Activated CD4-positive, alpha-beta T cell treated with anti-CD3 and anti-CD28 coated beads, Interleukin-2, amount 10 ng/mL, durations not matched to agents 24 days and 14 days (primary cell): ENCODE results near the gene GUCY1A1. TPM values are rescaled to one million over a fixed set of nuclear protein-coding genes. Genes with fewer than 3 reads are reported as not detected.

Experiments used
- DNase-seq: peaks from one replicate; pipeline ENCODE4 v3.0.0; 2022
- H3K27ac Mint-ChIP-seq: one replicate; pipeline ENCODE4 v1.8.0; 2022; ENCODE audit warnings: mild to moderate bottlenecking, mixed read lengths
- H3K27me3 Mint-ChIP-seq: one replicate; pipeline ENCODE4 v1.8.0; 2022; ENCODE audit warnings: mixed read lengths
- H3K36me3 Mint-ChIP-seq: one replicate; pipeline ENCODE4 v1.8.0; 2022; ENCODE audit warnings: low read depth, mild to moderate bottlenecking, mixed read lengths
- H3K4me1 Mint-ChIP-seq: one replicate; pipeline ENCODE4 v1.8.0; 2021; ENCODE audit warnings: mixed read lengths
- H3K4me3 Mint-ChIP-seq: one replicate; pipeline ENCODE4 v1.8.0; 2022; ENCODE audit warnings: mild to moderate bottlenecking, moderate library complexity, mixed read lengths
- H3K9me3 Mint-ChIP-seq: one replicate; pipeline ENCODE4 v1.8.0; 2021; ENCODE audit warnings: mixed read lengths
- intact Hi-C: fragments of 100-400 bp; cut with micrococcal nuclease; formaldehyde crosslinking; loops from one replicate; pipeline ENCODE4 v1.15.1; 2023
- total RNA-seq: library from RNA; stranded (reverse); gene quantifications from 2 replicates; pipeline ENCODE4 v1.2.3, GENCODE V29; 2022

Gene GUCY1A1
- total RNA-seq, 1 donor from 2014 or later: not detected

GRCh38 chr4:155690044-155690837, 23.6 kb downstream of the GUCY1A1 start:
- DNase-seq: peak; percentile 13
- intact Hi-C loops: no loop called here
- Mint-ChIP-seq H3K4me1 (no peaks in the 10 kb centered on the region), H3K36me3 (no peaks in the 10 kb centered on the region), H3K4me3 (no peak overlapping the region), H3K27me3 (peaks cover 8% of the 10 kb centered on the region), H3K9me3 (no peaks in the 10 kb centered on the region), H3K27ac (no peak overlapping the region)

GRCh38 chr4:155692361-155692760, 25.7 kb downstream of the GUCY1A1 start:
- no peak for DNase-seq
- intact Hi-C loops: no loop called here
- no peak overlapping the region for H3K27ac Mint-ChIP-seq
- no peaks in the 10 kb centered on the region for H3K4me1 Mint-ChIP-seq
- H3K27me3 Mint-ChIP-seq: peaks cover 12% of the 10 kb centered on the region
- H3K4me3 Mint-ChIP-seq: no peak overlapping the region
- no peaks in the 10 kb centered on the region for H3K36me3 Mint-ChIP-seq
- no peaks in the 10 kb centered on the region for H3K9me3 Mint-ChIP-seq

- no peak overlapping the region for H3K4me3 Mint-ChIP-seq
- intact Hi-C loops: no loop called here
- no peaks in the 10 kb centered on the region for H3K36me3 Mint-ChIP-seq
- no peak overlapping the region for H3K27ac Mint-ChIP-seq
- DNase-seq: no peak
- no peaks in the 10 kb centered on the region for H3K4me1 Mint-ChIP-seq
- peaks cover 12% of the 10 kb centered on the region for H3K27me3 Mint-ChIP-seq
- H3K9me3 Mint-ChIP-seq: peaks cover 3% of the 10 kb centered on the region
Measured at GRCh38 chr4:155693015-155693663, 26.5 kb downstream of the GUCY1A1 start.

GRCh38 chr4:155694100-155694785, 27.6 kb downstream of the GUCY1A1 start:
- Mint-ChIP-seq H3K27ac (no peak overlapping the region), H3K4me1 (no peaks in the 10 kb centered on the region), H3K4me3 (no peak overlapping the region), H3K27me3 (peaks cover 12% of the 10 kb centered on the region), H3K9me3 (peaks cover 3% of the 10 kb centered on the region), H3K36me3 (no peaks in the 10 kb centered on the region)
- no peak for DNase-seq
- intact Hi-C loops: no loop called here

GRCh38 chr4:155696226-155696625, 29.6 kb downstream of the GUCY1A1 start:
- no peaks in the 10 kb centered on the region for H3K4me1 Mint-ChIP-seq
- no peaks in the 10 kb centered on the region for H3K36me3 Mint-ChIP-seq
- H3K9me3 Mint-ChIP-seq: peaks cover 3% of the 10 kb centered on the region
- no peak overlapping the region for H3K4me3 Mint-ChIP-seq
- intact Hi-C loops: no loop called here
- no peak overlapping the region for H3K27ac Mint-ChIP-seq
- H3K27me3 Mint-ChIP-seq: peaks cover 8% of the 10 kb centered on the region
- DNase-seq: no peak

- no peaks in the 10 kb centered on the region for H3K4me1 Mint-ChIP-seq
- H3K9me3 Mint-ChIP-seq: peaks cover 3% of the 10 kb centered on the region
- DNase-seq: no peak
- intact Hi-C loops: no loop called here
- no peak overlapping the region for H3K4me3 Mint-ChIP-seq
- peaks cover 9% of the 10 kb centered on the region for H3K27me3 Mint-ChIP-seq
- no peaks in the 10 kb centered on the region for H3K36me3 Mint-ChIP-seq
- no peak overlapping the region for H3K27ac Mint-ChIP-seq
Measured at GRCh38 chr4:155696726-155697125, 30.1 kb downstream of the GUCY1A1 start.

GRCh38 chr4:155701827-155702226, 35.2 kb downstream of the GUCY1A1 start:
- Mint-ChIP-seq H3K36me3 (no peaks in the 10 kb centered on the region), H3K27me3 (peaks cover 2% of the 10 kb centered on the region), H3K4me1 (no peaks in the 10 kb centered on the region), H3K4me3 (no peak overlapping the region), H3K27ac (no peak overlapping the region), H3K9me3 (peaks cover 3% of the 10 kb centered on the region)
- DNase-seq: no peak
- intact Hi-C loops: no loop called here

GRCh38 chr4:155703486-155704247, 37.0 kb downstream of the GUCY1A1 start:
- H3K4me3 Mint-ChIP-seq: no peak overlapping the region
- H3K9me3 Mint-ChIP-seq: no peaks in the 10 kb centered on the region
- DNase-seq: no peak
- no peaks in the 10 kb centered on the region for H3K4me1 Mint-ChIP-seq
- no peak overlapping the region for H3K27ac Mint-ChIP-seq
- no peaks in the 10 kb centered on the region for H3K36me3 Mint-ChIP-seq
- peaks cover 2% of the 10 kb centered on the region for H3K27me3 Mint-ChIP-seq
- intact Hi-C loops: no loop called here

GRCh38 chr4:155704841-155705404, 38.3 kb downstream of the GUCY1A1 start:
- no peak for DNase-seq
- no peaks in the 10 kb centered on the region for H3K4me1 Mint-ChIP-seq
- H3K36me3 Mint-ChIP-seq: no peaks in the 10 kb centered on the region
- H3K4me3 Mint-ChIP-seq: no peak overlapping the region
- no peaks in the 10 kb centered on the region for H3K9me3 Mint-ChIP-seq
- peaks cover 2% of the 10 kb centered on the region for H3K27me3 Mint-ChIP-seq
- no peak overlapping the region for H3K27ac Mint-ChIP-seq
- intact Hi-C loops: no loop called here

GRCh38 chr4:155705664-155706063, 39.0 kb downstream of the GUCY1A1 start:
- Mint-ChIP-seq H3K9me3 (no peaks in the 10 kb centered on the region), H3K36me3 (no peaks in the 10 kb centered on the region), H3K4me1 (no peaks in the 10 kb centered on the region), H3K4me3 (no peak overlapping the region), H3K27me3 (peaks cover 2% of the 10 kb centered on the region), H3K27ac (no peak overlapping the region)
- no peak for DNase-seq
- intact Hi-C loops: no loop called here

GRCh38 chr4:155706147-155706546, 39.5 kb downstream of the GUCY1A1 start:
- no peaks in the 10 kb centered on the region for H3K4me1 Mint-ChIP-seq
- no peak for DNase-seq
- H3K36me3 Mint-ChIP-seq: no peaks in the 10 kb centered on the region
- H3K4me3 Mint-ChIP-seq: no peak overlapping the region
- intact Hi-C loops: no loop called here
- no peak overlapping the region for H3K27ac Mint-ChIP-seq
- H3K9me3 Mint-ChIP-seq: no peaks in the 10 kb centered on the region
- H3K27me3 Mint-ChIP-seq: peaks cover 2% of the 10 kb centered on the region

GRCh38 chr4:155707251-155707650, 40.6 kb downstream of the GUCY1A1 start:
- intact Hi-C loops: no loop called here
- Mint-ChIP-seq H3K4me3 (no peak overlapping the region), H3K27ac (no peak overlapping the region), H3K36me3 (no peaks in the 10 kb centered on the region), H3K4me1 (no peaks in the 10 kb centered on the region), H3K27me3 (no peaks in the 10 kb centered on the region), H3K9me3 (no peaks in the 10 kb centered on the region)
- DNase-seq: no peak

GRCh38 chr4:155708782-155709181, 42.1 kb downstream of the GUCY1A1 start:
- Mint-ChIP-seq H3K27ac (no peak overlapping the region), H3K36me3 (no peaks in the 10 kb centered on the region), H3K9me3 (no peaks in the 10 kb centered on the region), H3K27me3 (no peaks in the 10 kb centered on the region), H3K4me1 (no peaks in the 10 kb centered on the region), H3K4me3 (no peak overlapping the region)
- DNase-seq: no peak
- intact Hi-C loops: no loop called here
